GM12878 (cell line): ENCODE results near the gene TRIM17. TPM values are rescaled to one million over a fixed set of nuclear protein-coding genes. Genes with fewer than 3 reads are reported as not detected.

ENCODE experiments used
- ATAC-seq: fragments of 200-7000 bp; cut with Tn5 transposase; 3 replicates; pipeline ENCODE4 v1.9.1; 2020; ENCODE audit warnings: mild to moderate bottlenecking, moderate library complexity
- BruUV-seq: library from RNA; stranded (reverse); fragments of 400-500 nt; replicated peaks from 2 replicates; lab custom pipeline; 2021; lab: Mats Ljungman, UMichigan
- CTCF ChIA-PET: fragments of 300-600 bp; sonication (Branson Sonifier 250); formaldehyde crosslinking; extraction: SDS; loops from one replicate; lab custom pipeline; 2021; ENCODE audit warnings: inconsistent platforms; lab: Yijun Ruan, JAX
- POLR2A ChIA-PET: fragments of 350-600 bp; formaldehyde crosslinking; extraction: SDS; loops from one replicate; lab custom pipeline; 2021; ENCODE audit warnings: inconsistent platforms; lab: Charles Lee
- RAD21 ChIA-PET: fragments of 300-600 bp; sonication (Branson Sonifier 250); formaldehyde crosslinking; loops from one replicate; lab custom pipeline; 2023; ENCODE audit warnings: antibody characterized with exemption; ENCODE audit not compliant: unreplicated experiment; lab: Charles Lee
- SMC1A ChIA-PET: fragments of 300-600 bp; sonication (Branson Sonifier 250); formaldehyde crosslinking; loops from one replicate; lab custom pipeline; 2023; ENCODE audit not compliant: unreplicated experiment, uncharacterized antibody; lab: Charles Lee
- DNase-seq: peaks from one replicate; pipeline ENCODE4 v3.0.0-alpha.2; 2011; ENCODE audit warnings: low read depth, low spot score
- FAIRE-seq: peaks from 3 replicates; lab custom pipeline; 2011; peaks lifted over from hg19 to GRCh38; lab: Jason Lieb, UNC
- H2AFZ ChIP-seq: 2 replicates; pipeline ENCODE4 v1.6.0; 2011; ENCODE audit warnings: low read depth, low read length, control low read depth; ENCODE audit not compliant: control insufficient read depth
- H3K27ac ChIP-seq: 2 replicates; pipeline ENCODE4 v1.5.1; 2011; ENCODE audit warnings: control low read depth; ENCODE audit not compliant: control insufficient read depth, insufficient read depth
- H3K27me3 ChIP-seq, 2 experiments: replicated peaks in 1 of 2; 2 replicates each; pipeline versions ENCODE4 v1.6.0 to v1.6.1; 2011; ENCODE audit warnings: low read length in 1 of 2; ENCODE audit not compliant: control insufficient read depth in 2 of 2, insufficient read depth in 2 of 2
- H3K36me3 ChIP-seq, 2 experiments: 2 replicates each; pipeline ENCODE4 v1.5.1; 2011; ENCODE audit warnings: low read length in 1 of 2; ENCODE audit not compliant: control insufficient read depth in 2 of 2, insufficient read depth in 2 of 2
- H3K4me1 ChIP-seq: 2 replicates; pipeline ENCODE4 v1.6.1; 2011; ENCODE audit warnings: mild to moderate bottlenecking, low read length, moderate library complexity, mixed read lengths; ENCODE audit not compliant: control insufficient read depth, insufficient read depth
- H3K4me2 ChIP-seq: 2 replicates; pipeline ENCODE4 v1.6.0; 2011; ENCODE audit warnings: control low read depth; ENCODE audit not compliant: control insufficient read depth, insufficient read depth
- H3K4me3 ChIP-seq: fragments of 200-600 bp; sonication (generic); 2 replicates; pipeline ENCODE4 v1.5.1; 2016
- H3K79me2 ChIP-seq: 2 replicates; pipeline ENCODE4 v1.6.0; 2011; ENCODE audit warnings: low read length; ENCODE audit not compliant: control insufficient read depth, insufficient read depth
- H3K9ac ChIP-seq: 2 replicates; pipeline ENCODE4 v1.8.0; 2011; ENCODE audit warnings: low read length, control low read depth, mixed read lengths; ENCODE audit not compliant: control insufficient read depth, insufficient read depth
- H3K9me3 ChIP-seq: replicated peaks from 3 replicates; pipeline ENCODE4 v1.5.1; 2011; ENCODE audit warnings: mild to moderate bottlenecking, low read length; ENCODE audit not compliant: control insufficient read depth, insufficient read depth
- H4K20me1 ChIP-seq: 2 replicates; pipeline ENCODE4 v1.6.0; 2011; ENCODE audit not compliant: control insufficient read depth, insufficient read depth
- BRCA1 ChIP-seq: IDR thresholded peaks from 2 replicates; pipeline ENCODE4 v1.6.1; 2011; ENCODE audit warnings: low read depth, low read length, improper control_type of control experiment
- CREB1 ChIP-seq: IDR thresholded peaks from 2 replicates; pipeline ENCODE4 v1.6.1; 2012; ENCODE audit warnings: low read depth, mild to moderate bottlenecking, inconsistent platforms
- PAX5 ChIP-seq: IDR thresholded peaks from 2 replicates; pipeline ENCODE4 v1.6.1; 2011; ENCODE audit warnings: low read depth, low read length, borderline replicate concordance
- POLR2A ChIP-seq: IDR thresholded peaks from 2 replicates; pipeline ENCODE4 v1.6.1; 2011; ENCODE audit warnings: low read depth, mild to moderate bottlenecking, low read length
- POLR2AphosphoS5 ChIP-seq: IDR thresholded peaks from 2 replicates; pipeline ENCODE4 v1.6.1; 2011; ENCODE audit warnings: mild to moderate bottlenecking, low read length, inconsistent platforms
- RAD21 ChIP-seq: IDR thresholded peaks from 2 replicates; pipeline ENCODE4 v1.6.1; 2011; ENCODE audit warnings: mild to moderate bottlenecking, low read depth, low read length, moderate library complexity; ENCODE audit not compliant: insufficient read depth
- RB1 ChIP-seq: fragments of 450-650 bp; formaldehyde crosslinking; IDR thresholded peaks from 2 replicates; pipeline ENCODE4 v1.6.1; 2017; ENCODE audit warnings: mild to moderate bottlenecking, borderline replicate concordance
- SMARCA5 ChIP-seq: fragments of 450-650 bp; IDR thresholded peaks from 2 replicates; pipeline ENCODE4 v1.6.1; 2017; ENCODE audit warnings: mild to moderate bottlenecking
- SUZ12 ChIP-seq: fragments of 200-600 bp; sonication (generic); IDR thresholded peaks from one replicate; pipeline ENCODE4 v1.6.1; 2018; ENCODE audit warnings: antibody characterized with exemption, mild to moderate bottlenecking; ENCODE audit not compliant: unreplicated experiment
- ZNF384 ChIP-seq: IDR thresholded peaks from 2 replicates; pipeline ENCODE4 v1.6.1; 2012; ENCODE audit warnings: low read depth, mild to moderate bottlenecking, low read length, improper control_type of control experiment, borderline replicate concordance
- WGBS: methylation state at CpG from one replicate; pipeline ENCODE4 v1.1.6; 2016; ENCODE audit warnings: low lambda C conversion rate; ENCODE audit not compliant: insufficient replicate concordance, insufficient coverage; ENCODE audit errors: missing lambda C conversion rate; 5-methylcytosine and 5-hydroxymethylcytosine counted together
- in situ Hi-C: fragments of 300-500 bp; cut with MboI; formaldehyde crosslinking; loops from 9 replicates; pipeline ENCODE4 v1.14.3; 2018; ENCODE audit warnings: mixed read lengths
- intact Hi-C: fragments of 100-400 bp; cut with micrococcal nuclease; formaldehyde crosslinking; loops from one replicate; pipeline ENCODE4 v1.14.2; 2022; ENCODE audit not compliant: unreplicated experiment
- polyA plus RNA-seq, 11 experiments: library from polyadenylated mRNA; depleted of rRNA in 4 of 11; unstranded in 6 of 11; stranded (reverse) in 5 of 11; fragments of >200 nt; fragmentation: Nextera tagmentation in 4 of 11; fragmentation: Illumina TruSeq in 1 of 11; extraction: Ambion mirVana in 4 of 11; extraction: Trizol in 1 of 11; gene quantifications; 1 replicate in 1 of 11; 2 replicates in 10 of 11; pipeline versions ENCODE4 v1.2.1 to v1.2.3, GENCODE V29; 2011 to 2016; ENCODE audit warnings: inconsistent platforms in 2 of 11, missing spikeins in 2 of 11, low read depth in 1 of 11
- total RNA-seq, 4 experiments: library from RNA; depleted of rRNA in 3 of 4; stranded (reverse); fragments of >200 nt in 3 of 4; fragmentation: Illumina TruSeq in 1 of 4; extraction: Trizol in 1 of 4; gene quantifications; 2 replicates each; pipeline versions ENCODE4 v1.2.1 to v1.2.3, GENCODE V29; 2013 to 2021
- TF ChIP-seq, protein P1 (sequence below): fragments of 450-650 bp; IDR thresholded peaks from 2 replicates; pipeline ENCODE4 v1.6.1; 2018; ENCODE audit warnings: mild to moderate bottlenecking, low read depth, moderate library complexity; ENCODE audit not compliant: partially characterized antibody
- TF ChIP-seq, protein P2 (sequence below): fragments of 450-650 bp; formaldehyde crosslinking; IDR thresholded peaks from 2 replicates; pipeline ENCODE4 v1.5.0; 2022; ENCODE audit warnings: mild to moderate bottlenecking, missing genetic modification characterization
- TF ChIP-seq, protein P3 (sequence below): fragments of 450-650 bp; IDR thresholded peaks from 2 replicates; pipeline ENCODE4 v1.6.1; 2018; ENCODE audit warnings: borderline replicate concordance, mild to moderate bottlenecking; ENCODE audit not compliant: partially characterized antibody

Gene TRIM17
- total and polyA plus RNA-seq, 10 of the 15 experiments (the other 5 are each of a cell fraction or from before 2014, with no cell fraction given) = 0.16 to 0.32 TPM; not detected in 8

DNA sequence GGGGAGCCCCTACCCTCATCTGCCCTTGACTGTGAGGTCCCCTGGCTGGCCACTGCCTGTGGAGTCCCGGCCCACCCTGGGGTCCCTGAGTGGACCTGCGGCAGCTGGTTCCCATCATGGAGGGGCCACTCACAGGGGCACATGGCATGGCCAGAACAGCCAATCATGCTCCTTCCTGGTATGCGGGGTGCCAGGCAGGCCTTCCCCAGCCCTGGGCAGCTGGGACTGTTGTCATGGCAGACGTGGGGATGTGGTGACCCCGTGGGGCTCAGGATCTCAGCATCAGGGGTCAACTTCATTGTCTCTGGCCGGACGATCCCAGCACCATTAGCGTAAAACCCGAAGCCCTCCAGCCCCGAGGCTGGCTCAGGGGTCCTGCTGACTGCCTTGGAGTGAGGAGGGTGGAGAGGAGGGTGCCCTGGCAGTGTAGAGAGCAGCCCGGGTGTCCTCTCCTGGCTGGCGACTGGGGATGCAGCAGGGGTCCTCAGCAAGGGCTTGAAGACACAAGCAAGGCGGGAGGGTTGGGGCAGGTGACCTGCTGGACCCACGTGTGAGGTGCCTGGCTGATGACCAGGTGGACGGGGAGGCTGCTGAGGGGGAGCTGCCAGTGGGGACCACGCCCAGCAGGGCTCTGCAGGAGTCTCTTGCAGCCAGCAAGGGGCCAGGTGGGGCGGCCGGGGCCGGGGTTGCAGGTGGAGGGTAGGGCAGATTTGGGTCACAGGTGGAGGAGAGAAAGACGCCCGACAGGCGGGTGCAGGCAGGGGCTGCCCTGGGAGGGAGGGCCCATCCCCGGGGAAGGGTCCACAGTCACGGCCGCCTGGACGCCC lies 55.1 kb downstream of the TRIM17 start (continued):
- TF ChIP-seq, protein P1, sequence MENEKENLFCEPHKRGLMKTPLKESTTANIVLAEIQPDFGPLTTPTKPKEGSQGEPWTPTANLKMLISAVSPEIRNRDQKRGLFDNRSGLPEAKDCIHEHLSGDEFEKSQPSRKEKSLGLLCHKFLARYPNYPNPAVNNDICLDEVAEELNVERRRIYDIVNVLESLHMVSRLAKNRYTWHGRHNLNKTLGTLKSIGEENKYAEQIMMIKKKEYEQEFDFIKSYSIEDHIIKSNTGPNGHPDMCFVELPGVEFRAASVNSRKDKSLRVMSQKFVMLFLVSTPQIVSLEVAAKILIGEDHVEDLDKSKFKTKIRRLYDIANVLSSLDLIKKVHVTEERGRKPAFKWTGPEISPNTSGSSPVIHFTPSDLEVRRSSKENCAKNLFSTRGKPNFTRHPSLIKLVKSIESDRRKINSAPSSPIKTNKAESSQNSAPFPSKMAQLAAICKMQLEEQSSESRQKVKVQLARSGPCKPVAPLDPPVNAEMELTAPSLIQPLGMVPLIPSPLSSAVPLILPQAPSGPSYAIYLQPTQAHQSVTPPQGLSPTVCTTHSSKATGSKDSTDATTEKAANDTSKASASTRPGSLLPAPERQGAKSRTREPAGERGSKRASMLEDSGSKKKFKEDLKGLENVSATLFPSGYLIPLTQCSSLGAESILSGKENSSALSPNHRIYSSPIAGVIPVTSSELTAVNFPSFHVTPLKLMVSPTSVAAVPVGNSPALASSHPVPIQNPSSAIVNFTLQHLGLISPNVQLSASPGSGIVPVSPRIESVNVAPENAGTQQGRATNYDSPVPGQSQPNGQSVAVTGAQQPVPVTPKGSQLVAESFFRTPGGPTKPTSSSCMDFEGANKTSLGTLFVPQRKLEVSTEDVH = no peak
- TF ChIP-seq RAD21 = no peak
- no peak for TF ChIP-seq POLR2AphosphoS5
- no peak for TF ChIP-seq SMARCA5
- TF ChIP-seq ZNF384 = no peak

DNA sequence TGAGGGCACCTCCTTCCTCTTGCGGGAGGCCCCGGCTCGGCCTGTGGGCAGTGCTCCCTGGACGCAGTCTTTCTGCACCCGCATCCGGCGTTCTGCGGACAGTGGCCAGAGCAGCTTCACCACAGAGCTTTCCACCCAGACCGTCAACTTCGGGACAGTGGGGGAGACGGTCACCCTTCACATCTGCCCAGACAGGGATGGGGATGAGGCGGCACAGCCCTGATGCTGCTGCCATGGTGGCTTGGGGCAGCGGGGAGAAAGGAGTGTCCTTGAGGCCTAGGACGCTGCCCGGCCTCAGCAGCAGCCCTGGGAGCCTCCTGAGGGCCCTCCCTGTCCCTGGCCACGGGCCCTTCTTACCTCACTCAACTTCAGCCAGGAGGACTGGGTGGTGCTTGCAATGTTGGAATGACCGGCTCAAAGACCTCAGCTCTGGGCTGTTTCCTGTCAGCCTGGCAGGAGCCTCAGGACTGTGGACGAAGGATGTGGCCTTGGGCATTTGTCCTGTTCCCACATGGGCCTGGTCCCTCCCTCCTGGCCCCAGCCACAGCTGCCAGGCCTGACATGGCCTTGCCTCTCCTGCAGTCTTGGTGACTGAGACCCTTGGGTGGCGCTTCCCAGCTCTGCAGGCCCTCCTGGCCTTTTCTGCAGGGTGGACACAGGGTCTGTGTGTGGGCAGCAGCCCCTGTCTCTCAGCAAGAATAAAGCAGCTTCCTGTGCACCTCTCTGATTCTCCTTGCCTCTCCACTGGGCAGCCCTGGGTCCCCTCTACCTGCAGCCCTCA lies 55.9 kb downstream of the TRIM17 start:
- FAIRE-seq = no peak

More for the DNA sequence above, 55.9 kb downstream of the TRIM17 start:
- ATAC-seq (no peak), DNase-seq (no peak)
- Histone ChIP-seq H4K20me1 (no peaks in the 10 kb centered on the region; the same call in 1 of the 2 replicates), H3K4me1 (no peaks in the 10 kb centered on the region), H3K9ac (no peak overlapping the region), H3K27me3 (no peaks in the 10 kb centered on the region), H2AFZ (no peak overlapping the region), H3K36me3 (no peaks in the 10 kb centered on the region), H3K4me3 (no peak overlapping the region), H3K9me3 (no peaks in the 10 kb centered on the region), H3K4me2 (no peak overlapping the region), H3K79me2 (no peaks in the 10 kb centered on the region), H3K27ac (no peak overlapping the region)
- ChIA-PET CTCF (no interaction called here), SMC1A (no interaction called here), RAD21 (no interaction called here), POLR2A (no interaction called here)
- TF ChIP-seq, protein P2, sequence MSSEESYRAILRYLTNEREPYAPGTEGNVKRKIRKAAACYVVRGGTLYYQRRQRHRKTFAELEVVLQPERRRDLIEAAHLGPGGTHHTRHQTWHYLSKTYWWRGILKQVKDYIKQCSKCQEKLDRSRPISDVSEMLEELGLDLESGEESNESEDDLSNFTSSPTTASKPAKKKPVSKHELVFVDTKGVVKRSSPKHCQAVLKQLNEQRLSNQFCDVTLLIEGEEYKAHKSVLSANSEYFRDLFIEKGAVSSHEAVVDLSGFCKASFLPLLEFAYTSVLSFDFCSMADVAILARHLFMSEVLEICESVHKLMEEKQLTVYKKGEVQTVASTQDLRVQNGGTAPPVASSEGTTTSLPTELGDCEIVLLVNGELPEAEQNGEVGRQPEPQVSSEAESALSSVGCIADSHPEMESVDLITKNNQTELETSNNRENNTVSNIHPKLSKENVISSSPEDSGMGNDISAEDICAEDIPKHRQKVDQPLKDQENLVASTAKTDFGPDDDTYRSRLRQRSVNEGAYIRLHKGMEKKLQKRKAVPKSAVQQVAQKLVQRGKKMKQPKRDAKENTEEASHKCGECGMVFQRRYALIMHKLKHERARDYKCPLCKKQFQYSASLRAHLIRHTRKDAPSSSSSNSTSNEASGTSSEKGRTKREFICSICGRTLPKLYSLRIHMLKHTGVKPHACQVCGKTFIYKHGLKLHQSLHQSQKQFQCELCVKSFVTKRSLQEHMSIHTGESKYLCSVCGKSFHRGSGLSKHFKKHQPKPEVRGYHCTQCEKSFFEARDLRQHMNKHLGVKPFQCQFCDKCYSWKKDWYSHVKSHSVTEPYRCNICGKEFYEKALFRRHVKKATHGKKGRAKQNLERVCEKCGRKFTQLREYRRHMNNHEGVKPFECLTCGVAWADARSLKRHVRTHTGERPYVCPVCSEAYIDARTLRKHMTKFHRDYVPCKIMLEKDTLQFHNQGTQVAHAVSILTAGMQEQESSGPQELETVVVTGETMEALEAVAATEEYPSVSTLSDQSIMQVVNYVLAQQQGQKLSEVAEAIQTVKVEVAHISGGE (CRISPR knock-in tag) = no peak
- TF ChIP-seq CREB1 (no peak), SUZ12 (no peak), RB1 (no peak), BRCA1 (no peak), SMARCA5 (no peak), PAX5 (no peak), POLR2A (no peak)
- TF ChIP-seq, protein P3, sequence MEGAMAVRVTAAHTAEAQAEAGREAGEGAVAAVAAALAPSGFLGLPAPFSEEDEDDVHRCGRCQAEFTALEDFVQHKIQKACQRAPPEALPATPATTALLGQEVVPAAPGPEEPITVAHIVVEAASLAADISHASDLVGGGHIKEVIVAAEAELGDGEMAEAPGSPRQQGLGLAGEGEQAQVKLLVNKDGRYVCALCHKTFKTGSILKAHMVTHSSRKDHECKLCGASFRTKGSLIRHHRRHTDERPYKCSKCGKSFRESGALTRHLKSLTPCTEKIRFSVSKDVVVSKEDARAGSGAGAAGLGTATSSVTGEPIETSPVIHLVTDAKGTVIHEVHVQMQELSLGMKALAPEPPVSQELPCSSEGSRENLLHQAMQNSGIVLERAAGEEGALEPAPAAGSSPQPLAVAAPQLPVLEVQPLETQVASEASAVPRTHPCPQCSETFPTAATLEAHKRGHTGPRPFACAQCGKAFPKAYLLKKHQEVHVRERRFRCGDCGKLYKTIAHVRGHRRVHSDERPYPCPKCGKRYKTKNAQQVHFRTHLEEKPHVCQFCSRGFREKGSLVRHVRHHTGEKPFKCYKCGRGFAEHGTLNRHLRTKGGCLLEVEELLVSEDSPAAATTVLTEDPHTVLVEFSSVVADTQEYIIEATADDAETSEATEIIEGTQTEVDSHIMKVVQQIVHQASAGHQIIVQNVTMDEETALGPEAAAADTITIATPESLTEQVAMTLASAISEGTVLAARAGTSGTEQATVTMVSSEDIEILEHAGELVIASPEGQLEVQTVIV = no peak
- no TSS peak for BruUV-seq
- in situ Hi-C loops (no loop called here), intact Hi-C loops (no loop called here)
- WGBS = 39% methylated on average over 19 of the region's 19 CpGs
